Activated T-helper 9 cell treated with anti-CD3 and anti-CD28 coated beads, Interleukin-2, amount 50 U/mL, for 16 hours (primary cell): ENCODE results near the gene CDA.
A peak's percentile ranks its signal among the peaks of the same experiment; 100 is the strongest.

Source experiments
- DNase-seq: peaks from one replicate; pipeline ENCODE4 v3.0.0-alpha.2; 2020; ENCODE audit warnings: low read depth

CDA gene

GRCh38 chr1:20588634-20589225 lies at the start of gene CDA:
TSS of gene CDA (plus strand) at chr1:20589097. CDS start at chr1:20589130, 33 bp downstream.
- no peak for DNase-seq

- DNase-seq, result no peak
Observed at GRCh38 chr1:20540281-20540680, 48.6 kb upstream of the CDA start.

GRCh38 chr1:20546637-20547036 lies 42.3 kb upstream of the CDA start:
- no peak for DNase-seq

GRCh38 chr1:20551161-20551560 lies 37.7 kb upstream of the CDA start:
- DNase-seq, result no peak

- DNase-seq, result no peak
Observed at GRCh38 chr1:20551945-20552727, 36.8 kb upstream of the CDA start, which contains the start of gene FAM43B. TSS of gene FAM43B (plus strand) at chr1:20552573. CDS start at chr1:20552974, 401 bp downstream.

GRCh38 chr1:20552728-20553445 lies 36.0 kb upstream of the CDA start:
- no peak for DNase-seq

- no peak for DNase-seq
Observed at GRCh38 chr1:20555025-20555757, 33.7 kb upstream of the CDA start.

GRCh38 chr1:20555758-20556120 lies 33.2 kb upstream of the CDA start:
- DNase-seq, result no peak

GRCh38 chr1:20558191-20558590 lies 30.7 kb upstream of the CDA start:
- DNase-seq, result no peak

GRCh38 chr1:20560966-20561365 lies 27.9 kb upstream of the CDA start:
- no peak for DNase-seq

- DNase-seq, result no peak
Observed at GRCh38 chr1:20565234-20565633, 23.7 kb upstream of the CDA start.

- DNase-seq, result no peak
Observed at GRCh38 chr1:20569523-20570098, 19.3 kb upstream of the CDA start.

GRCh38 chr1:20571427-20571826 lies 17.5 kb upstream of the CDA start:
- no peak for DNase-seq

GRCh38 chr1:20573987-20574386 lies 14.9 kb upstream of the CDA start:
- DNase-seq, result no peak

- DNase-seq, result peak; percentile 24
Observed at GRCh38 chr1:20574686-20575540, 14.0 kb upstream of the CDA start.

GRCh38 chr1:20575541-20576336 lies 13.2 kb upstream of the CDA start:
- no peak for DNase-seq

- no peak for DNase-seq
Observed at GRCh38 chr1:20578062-20578461, 10.8 kb upstream of the CDA start.

GRCh38 chr1:20578721-20579395 lies 10.0 kb upstream of the CDA start:
- DNase-seq, result no peak

GRCh38 chr1:20584890-20585289 lies 4.0 kb upstream of the CDA start:
- no peak for DNase-seq
